ENCODE measurements around the gene LTB4R2.

The LTB4R2 gene

GRCh38 chr14:24329736-24330135 is 19.8 kb downstream of the LTB4R2 start:
- TF ChIP-seq RARB (CRISPR knock-in tag; IDR thresholded peaks at IDR 0.05) (no peak), CREB5 (CRISPR knock-in tag; IDR thresholded peaks at IDR 0.05; ENCODE audit: low read depth) (no peak), ZC3H10 (CRISPR knock-in tag; IDR thresholded peaks at IDR 0.05) (no peak), PPARA (CRISPR knock-in tag; IDR thresholded peaks at IDR 0.05; ENCODE audit: borderline replicate concordance) (no peak), TSHZ2 (CRISPR knock-in tag; IDR thresholded peaks at IDR 0.05) (no peak), CSDC2 (CRISPR knock-in tag; IDR thresholded peaks at IDR 0.05) (no peak), SNAI2 (CRISPR knock-in tag; IDR thresholded peaks at IDR 0.05) (no peak)
- TF ChIP-seq, protein P1, sequence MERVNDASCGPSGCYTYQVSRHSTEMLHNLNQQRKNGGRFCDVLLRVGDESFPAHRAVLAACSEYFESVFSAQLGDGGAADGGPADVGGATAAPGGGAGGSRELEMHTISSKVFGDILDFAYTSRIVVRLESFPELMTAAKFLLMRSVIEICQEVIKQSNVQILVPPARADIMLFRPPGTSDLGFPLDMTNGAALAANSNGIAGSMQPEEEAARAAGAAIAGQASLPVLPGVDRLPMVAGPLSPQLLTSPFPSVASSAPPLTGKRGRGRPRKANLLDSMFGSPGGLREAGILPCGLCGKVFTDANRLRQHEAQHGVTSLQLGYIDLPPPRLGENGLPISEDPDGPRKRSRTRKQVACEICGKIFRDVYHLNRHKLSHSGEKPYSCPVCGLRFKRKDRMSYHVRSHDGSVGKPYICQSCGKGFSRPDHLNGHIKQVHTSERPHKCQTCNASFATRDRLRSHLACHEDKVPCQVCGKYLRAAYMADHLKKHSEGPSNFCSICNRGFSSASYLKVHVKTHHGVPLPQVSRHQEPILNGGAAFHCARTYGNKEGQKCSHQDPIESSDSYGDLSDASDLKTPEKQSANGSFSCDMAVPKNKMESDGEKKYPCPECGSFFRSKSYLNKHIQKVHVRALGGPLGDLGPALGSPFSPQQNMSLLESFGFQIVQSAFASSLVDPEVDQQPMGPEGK (CRISPR knock-in tag; IDR thresholded peaks at IDR 0.05; ENCODE audit: borderline replicate concordance) = no peak
- TF ChIP-seq, protein P2, sequence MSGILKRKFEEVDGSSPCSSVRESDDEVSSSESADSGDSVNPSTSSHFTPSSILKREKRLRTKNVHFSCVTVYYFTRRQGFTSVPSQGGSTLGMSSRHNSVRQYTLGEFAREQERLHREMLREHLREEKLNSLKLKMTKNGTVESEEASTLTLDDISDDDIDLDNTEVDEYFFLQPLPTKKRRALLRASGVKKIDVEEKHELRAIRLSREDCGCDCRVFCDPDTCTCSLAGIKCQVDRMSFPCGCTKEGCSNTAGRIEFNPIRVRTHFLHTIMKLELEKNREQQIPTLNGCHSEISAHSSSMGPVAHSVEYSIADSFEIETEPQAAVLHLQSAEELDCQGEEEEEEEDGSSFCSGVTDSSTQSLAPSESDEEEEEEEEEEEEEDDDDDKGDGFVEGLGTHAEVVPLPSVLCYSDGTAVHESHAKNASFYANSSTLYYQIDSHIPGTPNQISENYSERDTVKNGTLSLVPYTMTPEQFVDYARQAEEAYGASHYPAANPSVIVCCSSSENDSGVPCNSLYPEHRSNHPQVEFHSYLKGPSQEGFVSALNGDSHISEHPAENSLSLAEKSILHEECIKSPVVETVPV (CRISPR knock-in tag; IDR thresholded peaks at IDR 0.05) = no peak
- no peak for ATAC-seq

DNA sequence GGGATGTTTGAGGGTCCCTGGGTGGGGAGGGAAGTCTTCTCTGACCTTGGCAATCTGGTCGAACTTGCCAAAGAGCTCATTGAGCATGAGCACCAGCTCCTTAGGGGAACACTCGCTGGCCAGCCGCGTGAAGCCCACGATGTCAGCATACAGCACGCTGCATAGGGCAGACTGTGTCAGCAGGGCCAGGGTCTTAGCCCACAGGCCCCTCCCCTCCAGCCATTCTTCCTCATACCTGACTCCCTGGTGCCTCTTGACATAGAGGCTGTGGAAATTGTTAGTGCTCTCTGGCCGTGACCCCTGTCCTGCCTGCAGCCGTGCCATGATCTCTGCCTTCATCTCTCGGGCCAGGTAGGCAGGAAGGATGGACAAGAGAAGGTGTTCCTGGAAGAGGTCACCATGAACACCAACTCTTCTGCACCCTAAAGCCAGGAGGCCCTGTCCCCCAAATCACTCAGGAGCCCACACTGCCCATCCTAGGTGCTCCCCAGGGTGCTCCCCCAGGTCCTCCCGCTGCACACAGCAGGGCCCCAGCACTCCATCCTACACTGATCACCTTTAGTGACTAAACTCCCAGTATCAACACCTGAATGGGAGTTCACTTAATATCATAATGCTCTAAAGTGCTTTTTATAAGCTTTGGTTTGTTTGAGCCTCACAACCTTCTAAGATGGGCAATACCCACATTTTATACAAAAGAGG is 21.2 kb downstream of the LTB4R2 start:
- ATAC-seq = no peak
- TF ChIP-seq SNAI2 (CRISPR knock-in tag; IDR thresholded peaks at IDR 0.05) = no peak
- TF ChIP-seq GLIS3 (CRISPR knock-in tag; IDR thresholded peaks at IDR 0.05) = no peak
- TF ChIP-seq ZNF565 (CRISPR knock-in tag; conservative IDR thresholded peaks at IDR 0.05; ENCODE audit: low read depth) = no peak
- TF ChIP-seq TSHZ2 (CRISPR knock-in tag; IDR thresholded peaks at IDR 0.05) = no peak
- TF ChIP-seq ZFP3 (CRISPR knock-in tag; IDR thresholded peaks at IDR 0.05) = no peak
- TF ChIP-seq BACH2 (CRISPR knock-in tag; IDR thresholded peaks at IDR 0.05; ENCODE audit: borderline replicate concordance) = no peak
- TF ChIP-seq TOX (CRISPR knock-in tag; IDR thresholded peaks at IDR 0.05; ENCODE audit: borderline replicate concordance) = no peak
- no peak for TF ChIP-seq ISL1 (CRISPR knock-in tag; IDR thresholded peaks at IDR 0.05)
- no peak for TF ChIP-seq RARB (CRISPR knock-in tag; IDR thresholded peaks at IDR 0.05)
- no peak for TF ChIP-seq ZNF70 (CRISPR knock-in tag; IDR thresholded peaks at IDR 0.05)
- TF ChIP-seq, protein P1 (CRISPR knock-in tag; IDR thresholded peaks at IDR 0.05; ENCODE audit: borderline replicate concordance) = no peak
- TF ChIP-seq ZNF8 (CRISPR knock-in tag; IDR thresholded peaks at IDR 0.05) = no peak
- no peak for TF ChIP-seq POU6F1 (CRISPR knock-in tag; IDR thresholded peaks at IDR 0.05; ENCODE audit: borderline replicate concordance, low read depth)
- TF ChIP-seq OSR1 (CRISPR knock-in tag; IDR thresholded peaks at IDR 0.05) = no peak
- no peak for TF ChIP-seq ESRRG (CRISPR knock-in tag; IDR thresholded peaks at IDR 0.05)
